Loucy (cell line): ENCODE results near the gene IGF2BP3.

Experiments used
- EZH2phosphoT487 ChIP-seq: fragments of 200-600 bp; IDR thresholded peaks from 2 replicates; pipeline ENCODE4 v1.6.1; 2018; ENCODE audit warnings: antibody characterized with exemption, mild to moderate bottlenecking, moderate library complexity, borderline replicate concordance
- TF ChIP-seq, protein P1 (sequence below): fragments of 200-600 bp; sonication (generic); conservative IDR thresholded peaks from 2 replicates; pipeline ENCODE4 v1.5.1; 2014; ENCODE audit warnings: mild to moderate bottlenecking, antibody characterized with exemption, low read length

DNA sequence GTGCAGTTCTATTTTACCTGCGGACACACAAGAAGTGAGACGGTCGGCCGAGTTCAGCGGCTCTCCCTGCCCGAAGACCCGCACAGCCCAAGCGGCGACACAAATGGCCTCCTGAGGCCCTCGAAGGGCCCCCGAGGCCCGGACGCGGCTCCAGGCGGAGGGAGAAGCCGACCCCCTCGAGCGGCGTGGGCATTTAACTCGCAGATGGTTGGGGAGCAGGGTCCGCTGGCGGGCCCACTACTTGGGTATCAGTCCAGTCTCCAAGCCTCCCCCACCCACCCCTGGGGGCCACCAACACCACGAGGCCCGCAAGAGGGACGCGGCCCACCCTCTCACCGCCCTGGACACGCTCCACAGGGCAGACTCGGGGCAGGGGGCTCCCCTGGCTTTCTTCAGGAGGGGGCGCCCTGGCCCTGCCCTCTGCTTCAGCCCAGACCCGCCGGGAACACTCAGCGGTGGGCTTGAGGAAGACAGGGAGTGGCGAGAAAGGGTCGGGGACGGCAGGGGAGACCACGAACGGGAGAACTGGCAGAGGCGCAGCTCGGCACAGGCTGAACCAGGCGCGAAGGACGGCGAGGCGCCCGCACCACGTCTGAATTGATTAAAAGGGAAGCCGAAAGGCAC, 1.7 kb downstream of the IGF2BP3 start:
- TF ChIP-seq, protein P1, sequence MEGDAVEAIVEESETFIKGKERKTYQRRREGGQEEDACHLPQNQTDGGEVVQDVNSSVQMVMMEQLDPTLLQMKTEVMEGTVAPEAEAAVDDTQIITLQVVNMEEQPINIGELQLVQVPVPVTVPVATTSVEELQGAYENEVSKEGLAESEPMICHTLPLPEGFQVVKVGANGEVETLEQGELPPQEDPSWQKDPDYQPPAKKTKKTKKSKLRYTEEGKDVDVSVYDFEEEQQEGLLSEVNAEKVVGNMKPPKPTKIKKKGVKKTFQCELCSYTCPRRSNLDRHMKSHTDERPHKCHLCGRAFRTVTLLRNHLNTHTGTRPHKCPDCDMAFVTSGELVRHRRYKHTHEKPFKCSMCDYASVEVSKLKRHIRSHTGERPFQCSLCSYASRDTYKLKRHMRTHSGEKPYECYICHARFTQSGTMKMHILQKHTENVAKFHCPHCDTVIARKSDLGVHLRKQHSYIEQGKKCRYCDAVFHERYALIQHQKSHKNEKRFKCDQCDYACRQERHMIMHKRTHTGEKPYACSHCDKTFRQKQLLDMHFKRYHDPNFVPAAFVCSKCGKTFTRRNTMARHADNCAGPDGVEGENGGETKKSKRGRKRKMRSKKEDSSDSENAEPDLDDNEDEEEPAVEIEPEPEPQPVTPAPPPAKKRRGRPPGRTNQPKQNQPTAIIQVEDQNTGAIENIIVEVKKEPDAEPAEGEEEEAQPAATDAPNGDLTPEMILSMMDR = no peak
- TF ChIP-seq EZH2phosphoT487 = no peak
